ENCODE results near the gene CITED2.

DNA sequence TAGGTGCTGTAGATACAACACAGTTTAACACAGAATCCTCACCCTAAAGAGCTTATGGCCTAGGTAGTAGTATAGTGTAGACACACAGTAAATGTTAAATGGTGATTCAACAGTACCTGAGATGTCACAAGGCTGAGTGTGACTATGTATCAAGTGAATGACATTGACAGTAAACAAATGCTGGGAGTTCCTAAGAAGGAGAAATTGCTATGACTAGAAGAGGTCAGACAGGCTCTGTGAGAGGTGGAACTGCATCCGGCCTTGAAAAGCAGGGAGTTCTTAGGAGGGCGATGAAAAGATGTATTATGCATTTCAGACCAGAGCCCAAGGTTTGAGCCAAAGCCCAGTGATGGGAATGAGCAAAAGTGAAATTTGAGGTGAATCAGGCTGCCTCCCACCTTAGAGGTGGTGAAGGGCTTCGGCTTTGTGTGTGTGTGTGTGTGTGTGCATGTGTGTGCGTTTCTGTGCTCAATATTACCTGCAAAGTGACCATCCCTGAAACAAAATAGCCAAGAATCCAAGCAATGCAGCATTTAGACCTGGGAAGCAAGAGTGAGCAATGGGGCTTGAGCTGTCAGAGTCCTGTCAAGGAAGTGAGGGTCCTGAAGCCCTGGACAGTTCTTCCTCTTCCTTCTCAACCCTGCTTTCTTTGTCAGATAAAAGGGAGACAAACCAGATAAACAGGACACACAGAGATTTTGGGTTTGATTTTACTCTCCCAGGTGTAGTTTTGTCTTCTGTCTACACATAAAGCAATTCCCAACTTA is 32.3 kb upstream of the CITED2 start:
- TF ChIP-seq, protein P1, sequence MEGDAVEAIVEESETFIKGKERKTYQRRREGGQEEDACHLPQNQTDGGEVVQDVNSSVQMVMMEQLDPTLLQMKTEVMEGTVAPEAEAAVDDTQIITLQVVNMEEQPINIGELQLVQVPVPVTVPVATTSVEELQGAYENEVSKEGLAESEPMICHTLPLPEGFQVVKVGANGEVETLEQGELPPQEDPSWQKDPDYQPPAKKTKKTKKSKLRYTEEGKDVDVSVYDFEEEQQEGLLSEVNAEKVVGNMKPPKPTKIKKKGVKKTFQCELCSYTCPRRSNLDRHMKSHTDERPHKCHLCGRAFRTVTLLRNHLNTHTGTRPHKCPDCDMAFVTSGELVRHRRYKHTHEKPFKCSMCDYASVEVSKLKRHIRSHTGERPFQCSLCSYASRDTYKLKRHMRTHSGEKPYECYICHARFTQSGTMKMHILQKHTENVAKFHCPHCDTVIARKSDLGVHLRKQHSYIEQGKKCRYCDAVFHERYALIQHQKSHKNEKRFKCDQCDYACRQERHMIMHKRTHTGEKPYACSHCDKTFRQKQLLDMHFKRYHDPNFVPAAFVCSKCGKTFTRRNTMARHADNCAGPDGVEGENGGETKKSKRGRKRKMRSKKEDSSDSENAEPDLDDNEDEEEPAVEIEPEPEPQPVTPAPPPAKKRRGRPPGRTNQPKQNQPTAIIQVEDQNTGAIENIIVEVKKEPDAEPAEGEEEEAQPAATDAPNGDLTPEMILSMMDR (IDR thresholded peaks at IDR 0.05), result no peak
- TF ChIP-seq ZFX (IDR thresholded peaks at IDR 0.05; ENCODE audit: borderline replicate concordance), result no peak
